ENCODE data around the gene TRIP10.

TRIP10 gene

GRCh38 chr19:6719992-6720368 lies 19.5 kb upstream of the TRIP10 start:
- Histone ChIP-seq H3K4me3 (ENCODE audit: low read depth, low read length) (no peak overlapping the region), H3K36me3 (replicated peaks) (no peaks in the 10 kb centered on the region), H3K27ac (no peak overlapping the region), H3K27me3 (replicated peaks) (no peaks in the 10 kb centered on the region)
- in situ Hi-C loops (cut with HindIII; ENCODE audit: low pct_ligation_motif_present, low sequenced_read_pairs): no loop called here
- no peak for TF ChIP-seq CTCF (IDR thresholded peaks at IDR 0.05; ENCODE audit: low read depth, low read length, missing control alignments)
- DNase-seq: no peak

- no peak for DNase-seq
- Histone ChIP-seq H3K27me3 (replicated peaks) (no peaks in the 10 kb centered on the region), H3K27ac (no peak within 1 kb of the TSS), H3K36me3 (replicated peaks) (no peaks in the 10 kb centered on the region), H3K4me3 (ENCODE audit: low read depth, low read length) (no peak within 1 kb of the TSS)
- in situ Hi-C loops (cut with HindIII; ENCODE audit: low pct_ligation_motif_present, low sequenced_read_pairs): no loop called here
- no peak for TF ChIP-seq CTCF (IDR thresholded peaks at IDR 0.05; ENCODE audit: low read depth, low read length, missing control alignments)
These were observed 18.9 kb upstream of the TRIP10 start, which contains the start of gene C3 for GRCh38 chr19:6720369-6721137. C3 (minus strand) TSS chr19:6720650; CDS start chr19:6720589, 61 bp downstream.

DNA sequence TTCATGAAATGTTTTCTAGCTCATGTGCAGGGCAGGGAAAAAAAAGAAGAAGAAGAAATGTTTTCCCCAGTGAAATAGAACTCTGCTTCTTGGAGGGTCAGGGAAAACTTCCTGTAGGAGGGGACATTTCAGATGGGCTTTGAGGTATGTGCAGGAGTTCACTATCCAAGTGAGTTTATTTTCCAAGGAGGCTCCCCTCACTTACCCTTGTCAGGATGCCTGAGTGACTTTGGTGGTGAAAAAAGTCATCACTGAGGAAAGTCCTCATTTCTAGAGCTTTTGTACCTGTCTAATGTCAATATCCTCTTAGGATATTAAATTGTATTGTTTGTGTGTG lies 18.4 kb upstream of the TRIP10 start:
- no peak for DNase-seq
- H3K27ac ChIP-seq: no peak overlapping the region
- no peaks in the 10 kb centered on the region for H3K36me3 ChIP-seq (replicated peaks)
- in situ Hi-C loops (cut with HindIII; ENCODE audit: low pct_ligation_motif_present, low sequenced_read_pairs): no loop called here
- no peaks in the 10 kb centered on the region for H3K27me3 ChIP-seq (replicated peaks)
- no peak overlapping the region for H3K4me3 ChIP-seq (ENCODE audit: low read depth, low read length)
- TF ChIP-seq CTCF (IDR thresholded peaks at IDR 0.05; ENCODE audit: low read depth, low read length, missing control alignments): no peak

- Histone ChIP-seq H3K27me3 (replicated peaks) (no peaks in the 10 kb centered on the region), H3K36me3 (replicated peaks) (no peaks in the 10 kb centered on the region), H3K27ac (no peak overlapping the region), H3K4me3 (ENCODE audit: low read depth, low read length) (no peak overlapping the region)
- DNase-seq: no peak
- in situ Hi-C loops (cut with HindIII; ENCODE audit: low pct_ligation_motif_present, low sequenced_read_pairs): no loop called here
- no peak for TF ChIP-seq CTCF (IDR thresholded peaks at IDR 0.05; ENCODE audit: low read depth, low read length, missing control alignments)
These were observed 17.7 kb upstream of the TRIP10 start for GRCh38 chr19:6721773-6722172.

DNA sequence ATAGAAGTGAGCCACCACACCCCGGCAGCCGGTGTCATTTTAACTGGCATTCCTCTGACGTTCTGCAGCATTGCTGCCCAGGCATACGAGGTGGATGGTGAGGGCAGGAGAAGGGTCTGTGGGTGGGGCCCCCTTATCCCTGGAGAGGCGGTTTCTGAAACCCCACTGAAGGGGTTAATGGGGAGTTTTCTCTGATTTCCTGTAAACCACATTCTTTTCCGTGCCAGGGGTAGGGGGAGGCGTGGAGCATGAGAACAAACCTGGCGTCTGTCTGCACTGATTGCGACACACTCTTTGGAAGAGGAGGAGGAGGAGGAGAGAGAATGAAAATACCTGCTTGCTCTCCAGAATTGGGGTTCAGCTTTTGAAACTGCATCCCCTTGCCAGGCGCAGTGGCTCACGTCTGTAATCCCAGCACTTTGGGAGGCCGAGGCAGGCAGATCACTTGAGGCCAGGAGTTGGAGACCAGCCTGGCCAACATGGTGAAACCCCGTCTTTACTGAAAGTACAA lies 16.3 kb upstream of the TRIP10 start:
- in situ Hi-C loops (cut with HindIII; ENCODE audit: low pct_ligation_motif_present, low sequenced_read_pairs): no loop called here
- no peaks in the 10 kb centered on the region for H3K27me3 ChIP-seq (replicated peaks)
- H3K36me3 ChIP-seq (replicated peaks): no peaks in the 10 kb centered on the region
- no peak for TF ChIP-seq CTCF (IDR thresholded peaks at IDR 0.05; ENCODE audit: low read depth, low read length, missing control alignments)
- H3K27ac ChIP-seq: no peak overlapping the region
- DNase-seq: no peak
- no peak overlapping the region for H3K4me3 ChIP-seq (ENCODE audit: low read depth, low read length)

DNA sequence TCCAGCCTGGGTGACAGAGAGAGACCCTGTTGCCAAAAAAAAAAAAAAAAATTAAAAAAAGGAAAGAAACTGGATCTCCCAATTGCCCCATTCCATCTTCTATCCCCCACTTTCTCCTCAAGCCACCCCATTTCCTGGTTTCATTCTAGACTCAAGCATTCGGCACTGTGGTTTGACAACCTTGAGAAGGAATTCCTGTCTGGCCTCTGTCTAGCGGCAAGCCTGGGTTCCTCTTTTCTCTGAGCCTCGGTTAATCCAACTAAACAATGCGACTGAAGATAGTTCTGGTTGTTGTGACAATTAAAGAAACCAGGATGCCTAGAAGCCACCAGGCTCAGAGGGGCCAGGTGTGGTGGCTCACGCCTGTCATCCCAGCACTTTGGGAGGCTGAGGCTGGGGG lies 15.7 kb upstream of the TRIP10 start:
- TF ChIP-seq CTCF (IDR thresholded peaks at IDR 0.05; ENCODE audit: low read depth, low read length, missing control alignments): no peak
- H3K4me3 ChIP-seq (ENCODE audit: low read depth, low read length): no peak overlapping the region
- no peaks in the 10 kb centered on the region for H3K27me3 ChIP-seq (replicated peaks)
- in situ Hi-C loops (cut with HindIII; ENCODE audit: low pct_ligation_motif_present, low sequenced_read_pairs): no loop called here
- H3K36me3 ChIP-seq (replicated peaks): no peaks in the 10 kb centered on the region
- DNase-seq: no peak
- H3K27ac ChIP-seq: no peak overlapping the region

All from brain microvascular endothelial cell (primary cell).